HepG2 (cell line): ENCODE data around the gene LIM2. TPM values are rescaled to one million over a fixed set of nuclear protein-coding genes. Genes with fewer than 3 reads are reported as not detected.

ENCODE experiments used
- ARHGAP35 ChIP-seq: sonication (generic); formaldehyde crosslinking; IDR thresholded peaks from 2 replicates; pipeline ENCODE4 v1.9.0; 2022; ENCODE audit warnings: mild to moderate bottlenecking, inconsistent platforms, moderate library complexity, missing genetic modification reagents, borderline replicate concordance
- ELF1 ChIP-seq: sonication (generic); formaldehyde crosslinking; IDR thresholded peaks from 2 replicates; pipeline ENCODE4 v1.4.0; 2020; ENCODE audit warnings: missing genetic modification reagents
- ELF3 ChIP-seq: IDR thresholded peaks from 2 replicates; pipeline ENCODE4 v1.6.1; 2016; ENCODE audit warnings: missing genetic modification reagents, missing compliant biosample characterization
- FLYWCH1 ChIP-seq: sonication (generic); formaldehyde crosslinking; IDR thresholded peaks from 2 replicates; pipeline ENCODE4 v1.8.1; 2023; ENCODE audit warnings: mild to moderate bottlenecking, missing genetic modification reagents
- FOXJ3 ChIP-seq: sonication (generic); formaldehyde crosslinking; IDR thresholded peaks from 2 replicates; pipeline ENCODE4 v1.4.0; 2020; ENCODE audit warnings: missing genetic modification reagents, mild to moderate bottlenecking, borderline replicate concordance
- HMGA1 ChIP-seq: sonication (generic); formaldehyde crosslinking; conservative IDR thresholded peaks from 2 replicates; pipeline ENCODE4 v1.4.0; 2020; ENCODE audit warnings: missing genetic modification reagents
- HOXA3 ChIP-seq: sonication (generic); formaldehyde crosslinking; IDR thresholded peaks from 2 replicates; pipeline ENCODE4 v1.5.0; 2020; ENCODE audit warnings: missing genetic modification reagents
- HOXA7 ChIP-seq: sonication (generic); formaldehyde crosslinking; IDR thresholded peaks from 2 replicates; pipeline ENCODE4 v1.8.1; 2022; ENCODE audit warnings: mild to moderate bottlenecking, missing genetic modification reagents, moderate library complexity
- KLF12 ChIP-seq: sonication (generic); formaldehyde crosslinking; IDR thresholded peaks from 2 replicates; pipeline ENCODE4 v1.4.0; 2020; ENCODE audit warnings: missing genetic modification reagents, borderline replicate concordance
- MEIS2 ChIP-seq: sonication (generic); formaldehyde crosslinking; IDR thresholded peaks from 2 replicates; pipeline ENCODE4 v1.9.0; 2021; ENCODE audit warnings: mild to moderate bottlenecking, missing genetic modification reagents
- REPIN1 ChIP-seq: sonication (generic); formaldehyde crosslinking; IDR thresholded peaks from 2 replicates; pipeline ENCODE4 v1.8.0; 2022; ENCODE audit warnings: missing genetic modification reagents, low read depth, mild to moderate bottlenecking, borderline replicate concordance
- ZBTB1 ChIP-seq: sonication (generic); formaldehyde crosslinking; IDR thresholded peaks from 2 replicates; pipeline ENCODE4 v1.4.0; 2020; ENCODE audit warnings: missing genetic modification reagents, borderline replicate concordance
- ZFX ChIP-seq: sonication (generic); formaldehyde crosslinking; IDR thresholded peaks from 2 replicates; pipeline ENCODE4 v1.4.0; 2020; ENCODE audit warnings: mild to moderate bottlenecking, low read depth, missing genetic modification reagents, moderate library complexity
- ZNF317 ChIP-seq: sonication (generic); formaldehyde crosslinking; IDR thresholded peaks from 2 replicates; pipeline ENCODE4 v1.5.0; 2020; ENCODE audit warnings: mild to moderate bottlenecking, missing genetic modification reagents
- ZNF430 ChIP-seq: sonication (generic); formaldehyde crosslinking; IDR thresholded peaks from 2 replicates; pipeline ENCODE4 v1.9.0; 2021; ENCODE audit warnings: mild to moderate bottlenecking, missing genetic modification reagents
- ZNF652 ChIP-seq: IDR thresholded peaks from 2 replicates; pipeline ENCODE4 v1.6.1; 2016; ENCODE audit warnings: low read depth, borderline replicate concordance
- ZNF703 ChIP-seq: sonication (generic); formaldehyde crosslinking; IDR thresholded peaks from 2 replicates; pipeline ENCODE4 v1.5.1; 2020; ENCODE audit warnings: missing genetic modification reagents, mild to moderate bottlenecking, moderate library complexity, borderline replicate concordance
- ZNF766 ChIP-seq: sonication (generic); formaldehyde crosslinking; IDR thresholded peaks from 2 replicates; pipeline ENCODE4 v1.5.0; 2020; ENCODE audit warnings: missing genetic modification reagents, borderline replicate concordance
- ZSCAN22 ChIP-seq: sonication (generic); formaldehyde crosslinking; IDR thresholded peaks from 2 replicates; pipeline ENCODE4 v1.4.0; 2020; ENCODE audit warnings: mild to moderate bottlenecking, missing genetic modification reagents
- polyA plus RNA-seq, 8 experiments: library from polyadenylated mRNA; depleted of rRNA in 3 of 8; stranded (reverse) in 7 of 8; unstranded in 1 of 8; fragments of >200 nt; fragmentation: Illumina TruSeq in 4 of 8; extraction: Trizol in 4 of 8; gene quantifications; 2 replicates each; pipeline versions ENCODE4 v1.2.1 to v1.2.3, GENCODE V29; 2011 to 2016; ENCODE audit warnings: low read depth in 4 of 8, missing spikeins in 1 of 8, mixed read lengths in 1 of 8; ENCODE audit not compliant: insufficient read depth in 1 of 8
- total RNA-seq, 5 experiments: library from RNA; depleted of rRNA; stranded (reverse); fragments of >200 nt; fragmentation: Illumina TruSeq; extraction: Trizol; gene quantifications; 2 replicates each; pipeline ENCODE4 v1.2.3, GENCODE V29; 2016; ENCODE audit warnings: low read depth in 1 of 5
- TF ChIP-seq, protein P1 (sequence below): sonication (generic); formaldehyde crosslinking; IDR thresholded peaks from 2 replicates; pipeline ENCODE4 v1.4.0; 2020; ENCODE audit warnings: missing genetic modification reagents, mild to moderate bottlenecking, borderline replicate concordance
- TF ChIP-seq, protein P2 (sequence below): sonication (generic); formaldehyde crosslinking; IDR thresholded peaks from 2 replicates; pipeline ENCODE4 v1.4.0; 2020; ENCODE audit warnings: missing genetic modification reagents
- TF ChIP-seq, protein P3 (sequence below): sonication (generic); formaldehyde crosslinking; IDR thresholded peaks from 2 replicates; pipeline ENCODE4 v1.5.0; 2020; ENCODE audit warnings: mild to moderate bottlenecking, missing genetic modification reagents, borderline replicate concordance

The LIM2 gene
- total and polyA plus RNA-seq, 2 of the 13 experiments (the other 11 are each of a cell fraction or from before 2014, with no cell fraction given) = 1.3 TPM; not detected in 1

DNA sequence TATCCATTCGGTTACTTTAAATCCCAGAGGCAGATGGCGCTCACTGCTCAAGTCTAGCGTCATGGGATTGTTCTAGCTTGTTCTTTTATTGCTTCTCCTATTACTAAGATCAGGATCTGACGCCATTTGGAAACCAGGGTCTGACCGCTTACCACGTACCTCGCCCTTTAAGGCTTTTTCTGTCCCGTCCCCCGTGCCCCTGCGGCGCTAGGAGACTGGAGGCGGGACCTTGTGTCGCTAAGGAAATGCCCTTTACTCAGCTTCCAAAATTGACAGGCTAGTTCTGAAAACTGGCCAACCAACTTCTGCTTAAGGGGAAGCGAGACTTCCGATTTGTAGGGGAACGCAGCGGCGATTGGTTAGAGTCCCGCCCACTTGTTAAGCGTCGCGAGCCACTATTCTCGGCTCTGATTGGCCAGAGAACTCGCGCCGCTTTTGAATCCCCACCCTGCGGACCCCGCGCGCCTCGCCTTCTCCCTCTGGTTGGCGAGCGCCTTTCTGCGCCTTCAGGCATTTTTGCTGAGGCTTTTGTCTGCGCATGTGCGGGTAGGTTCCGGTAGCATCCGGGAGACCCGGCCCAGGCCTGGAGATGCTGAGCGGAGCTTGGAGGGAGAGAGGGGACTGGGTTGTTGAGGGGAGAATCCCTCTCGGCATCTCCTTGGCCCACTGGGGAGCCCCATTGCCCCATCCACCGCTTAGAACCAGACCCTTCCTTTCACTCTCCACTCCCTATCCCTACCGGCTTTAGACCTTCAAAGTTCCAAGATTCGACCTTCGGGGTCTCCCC lies 6.5 kb upstream of the LIM2 start (continued):
- TF ChIP-seq, protein P1, sequence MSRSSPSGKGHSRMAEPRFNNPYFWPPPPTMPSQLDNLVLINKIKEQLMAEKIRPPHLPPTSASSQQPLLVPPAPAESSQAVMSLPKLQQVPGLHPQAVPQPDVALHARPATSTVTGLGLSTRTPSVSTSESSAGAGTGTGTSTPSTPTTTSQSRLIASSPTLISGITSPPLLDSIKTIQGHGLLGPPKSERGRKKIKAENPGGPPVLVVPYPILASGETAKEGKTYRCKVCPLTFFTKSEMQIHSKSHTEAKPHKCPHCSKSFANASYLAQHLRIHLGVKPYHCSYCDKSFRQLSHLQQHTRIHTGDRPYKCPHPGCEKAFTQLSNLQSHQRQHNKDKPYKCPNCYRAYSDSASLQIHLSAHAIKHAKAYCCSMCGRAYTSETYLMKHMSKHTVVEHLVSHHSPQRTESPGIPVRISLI = no peak
- TF ChIP-seq ELF1 (CRISPR knock-in tag) = peak; percentile 87
- peak; percentile 76 for TF ChIP-seq HOXA3
- TF ChIP-seq FLYWCH1 = peak; percentile 90
- TF ChIP-seq ZFX = peak; percentile 30; the same call in 1 of the 2 replicates
- TF ChIP-seq ZNF652 (CRISPR knock-in tag) = no peak
- TF ChIP-seq ZBTB1 (CRISPR knock-in tag) = no peak
- TF ChIP-seq HOXA7 (CRISPR knock-in tag) = no peak
- no peak for TF ChIP-seq HMGA1 (CRISPR knock-in tag)
- TF ChIP-seq FOXJ3 = no peak
- TF ChIP-seq, protein P2, sequence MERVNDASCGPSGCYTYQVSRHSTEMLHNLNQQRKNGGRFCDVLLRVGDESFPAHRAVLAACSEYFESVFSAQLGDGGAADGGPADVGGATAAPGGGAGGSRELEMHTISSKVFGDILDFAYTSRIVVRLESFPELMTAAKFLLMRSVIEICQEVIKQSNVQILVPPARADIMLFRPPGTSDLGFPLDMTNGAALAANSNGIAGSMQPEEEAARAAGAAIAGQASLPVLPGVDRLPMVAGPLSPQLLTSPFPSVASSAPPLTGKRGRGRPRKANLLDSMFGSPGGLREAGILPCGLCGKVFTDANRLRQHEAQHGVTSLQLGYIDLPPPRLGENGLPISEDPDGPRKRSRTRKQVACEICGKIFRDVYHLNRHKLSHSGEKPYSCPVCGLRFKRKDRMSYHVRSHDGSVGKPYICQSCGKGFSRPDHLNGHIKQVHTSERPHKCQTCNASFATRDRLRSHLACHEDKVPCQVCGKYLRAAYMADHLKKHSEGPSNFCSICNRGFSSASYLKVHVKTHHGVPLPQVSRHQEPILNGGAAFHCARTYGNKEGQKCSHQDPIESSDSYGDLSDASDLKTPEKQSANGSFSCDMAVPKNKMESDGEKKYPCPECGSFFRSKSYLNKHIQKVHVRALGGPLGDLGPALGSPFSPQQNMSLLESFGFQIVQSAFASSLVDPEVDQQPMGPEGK (CRISPR knock-in tag) = 0 out of 2 replicates have a peak, but pooled peaks have one; percentile 48
- peak; percentile 65; the same call in 1 of the 2 replicates for TF ChIP-seq KLF12 (CRISPR knock-in tag)
- TF ChIP-seq ZNF430 = 0 out of 2 replicates have a peak, but pooled peaks have one; percentile 48
- 0 out of 2 replicates have a peak, but pooled peaks have one; percentile 39 for TF ChIP-seq ARHGAP35 (CRISPR knock-in tag)
- TF ChIP-seq MEIS2 = no peak; the same call in 1 of the 2 replicates
- no peak; the same call in 1 of the 2 replicates for TF ChIP-seq ELF3
- TF ChIP-seq, protein P3, sequence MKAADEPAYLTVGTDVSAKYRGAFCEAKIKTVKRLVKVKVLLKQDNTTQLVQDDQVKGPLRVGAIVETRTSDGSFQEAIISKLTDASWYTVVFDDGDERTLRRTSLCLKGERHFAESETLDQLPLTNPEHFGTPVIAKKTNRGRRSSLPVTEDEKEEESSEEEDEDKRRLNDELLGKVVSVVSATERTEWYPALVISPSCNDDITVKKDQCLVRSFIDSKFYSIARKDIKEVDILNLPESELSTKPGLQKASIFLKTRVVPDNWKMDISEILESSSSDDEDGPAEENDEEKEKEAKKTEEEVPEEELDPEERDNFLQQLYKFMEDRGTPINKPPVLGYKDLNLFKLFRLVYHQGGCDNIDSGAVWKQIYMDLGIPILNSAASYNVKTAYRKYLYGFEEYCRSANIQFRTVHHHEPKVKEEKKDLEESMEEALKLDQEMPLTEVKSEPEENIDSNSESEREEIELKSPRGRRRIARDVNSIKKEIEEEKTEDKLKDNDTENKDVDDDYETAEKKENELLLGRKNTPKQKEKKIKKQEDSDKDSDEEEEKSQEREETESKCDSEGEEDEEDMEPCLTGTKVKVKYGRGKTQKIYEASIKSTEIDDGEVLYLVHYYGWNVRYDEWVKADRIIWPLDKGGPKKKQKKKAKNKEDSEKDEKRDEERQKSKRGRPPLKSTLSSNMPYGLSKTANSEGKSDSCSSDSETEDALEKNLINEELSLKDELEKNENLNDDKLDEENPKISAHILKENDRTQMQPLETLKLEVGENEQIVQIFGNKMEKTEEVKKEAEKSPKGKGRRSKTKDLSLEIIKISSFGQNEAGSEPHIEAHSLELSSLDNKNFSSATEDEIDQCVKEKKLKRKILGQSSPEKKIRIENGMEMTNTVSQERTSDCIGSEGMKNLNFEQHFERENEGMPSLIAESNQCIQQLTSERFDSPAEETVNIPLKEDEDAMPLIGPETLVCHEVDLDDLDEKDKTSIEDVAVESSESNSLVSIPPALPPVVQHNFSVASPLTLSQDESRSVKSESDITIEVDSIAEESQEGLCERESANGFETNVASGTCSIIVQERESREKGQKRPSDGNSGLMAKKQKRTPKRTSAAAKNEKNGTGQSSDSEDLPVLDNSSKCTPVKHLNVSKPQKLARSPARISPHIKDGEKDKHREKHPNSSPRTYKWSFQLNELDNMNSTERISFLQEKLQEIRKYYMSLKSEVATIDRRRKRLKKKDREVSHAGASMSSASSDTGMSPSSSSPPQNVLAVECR (CRISPR knock-in tag) = peak; percentile 85
- peak; percentile 86 for TF ChIP-seq ZSCAN22
- TF ChIP-seq ZNF703 (CRISPR knock-in tag) = no peak
- TF ChIP-seq ZNF317 (CRISPR knock-in tag) = 0 out of 2 replicates have a peak, but pooled peaks have one; percentile 28
- TF ChIP-seq REPIN1 = peak; percentile 84
- peak; percentile 51; the same call in 1 of the 2 replicates for TF ChIP-seq ZNF766 (CRISPR knock-in tag)
